ENCODE measurements around the gene KRT40.

GRCh38 chr17:41010441-41010840 lies 26.3 kb upstream of the KRT40 start:
- no peak for TF ChIP-seq CTCF (IDR thresholded peaks at IDR 0.05)
- no peak for TF ChIP-seq POLR2A (IDR thresholded peaks at IDR 0.05)

Measured in adrenal gland (tissue), 5 donors.